IMR-90 (cell line): Measurements from ENCODE around the gene VPS26A. TPM values are rescaled to one million over a fixed set of nuclear protein-coding genes. Genes with fewer than 3 reads are reported as not detected.

Experiments used
- ATAC-seq: fragments of 200-7000 bp; cut with Tn5 transposase; 2 replicates; pipeline ENCODE4 v1.9.1; 2020; ENCODE audit warnings: low read depth, mild to moderate bottlenecking, moderate library complexity
- Bru-seq: library from RNA; stranded (reverse); fragments of 400-500 nt; gene quantifications from one replicate; lab custom pipeline; 2021; lab: Mats Ljungman, UMichigan
- BruChase-seq, 2 experiments: library from RNA; stranded (reverse); fragments of 400-500 nt; gene quantifications; one replicate each; lab custom pipeline; 2021; lab: Mats Ljungman, UMichigan
- BruUV-seq: library from RNA; stranded (reverse); fragments of 400-500 nt; replicated peaks from 2 replicates; lab custom pipeline; 2021; lab: Mats Ljungman, UMichigan
- CTCF ChIA-PET: fragments of 300-600 bp; formaldehyde crosslinking; extraction: SDS; loops from one replicate; lab custom pipeline; 2021; ENCODE audit warnings: antibody characterized with exemption; lab: Yijun Ruan, JAX
- POLR2A ChIA-PET: fragments of 300-600 bp; sonication (Branson Sonifier 250); formaldehyde crosslinking; loops from one replicate; lab custom pipeline; 2022; ENCODE audit warnings: antibody characterized with exemption; ENCODE audit not compliant: unreplicated experiment; lab: Charles Lee
- DNase-seq: peaks from one replicate; pipeline ENCODE4 v3.0.0; 2013
- H2AFZ ChIP-seq: replicated peaks from 2 replicates; pipeline ENCODE3; 2013; ENCODE audit warnings: low read length, mild to moderate bottlenecking; ENCODE audit not compliant: poor library complexity
- H2AK5ac ChIP-seq: 2 replicates; pipeline ENCODE4 v1.6.1; 2013; ENCODE audit warnings: low read depth, low read length, inconsistent platforms
- H2AK9ac ChIP-seq: replicated peaks from 2 replicates; pipeline ENCODE3; 2013; ENCODE audit warnings: mild to moderate bottlenecking, low read depth, low read length, moderate library complexity; ENCODE audit not compliant: poor library complexity
- H2BK120ac ChIP-seq: 2 replicates; pipeline ENCODE4 v1.6.1; 2013; ENCODE audit warnings: low read depth, low read length, inconsistent platforms
- H2BK15ac ChIP-seq: 3 replicates; pipeline ENCODE4 v1.6.1; 2013; ENCODE audit warnings: low read depth, low read length, inconsistent platforms
- H2BK20ac ChIP-seq: 2 replicates; pipeline ENCODE4 v1.6.1; 2013; ENCODE audit warnings: low read depth, mild to moderate bottlenecking, inconsistent platforms, low read length, moderate library complexity
- H2BK5ac ChIP-seq: 2 replicates; pipeline ENCODE4 v1.6.1; 2013; ENCODE audit warnings: mild to moderate bottlenecking, low read depth, low read length, inconsistent platforms; ENCODE audit not compliant: poor library complexity, severe bottlenecking
- H3K14ac ChIP-seq: replicated peaks from 2 replicates; pipeline ENCODE4 v1.6.1; 2013; ENCODE audit warnings: low read depth, low read length, inconsistent platforms
- H3K18ac ChIP-seq: 2 replicates; pipeline ENCODE4 v1.6.1; 2013; ENCODE audit warnings: low read depth, low read length, control low read depth
- H3K23ac ChIP-seq: 2 replicates; pipeline ENCODE4 v1.6.1; 2013; ENCODE audit warnings: low read depth, low read length, inconsistent platforms
- H3K27ac ChIP-seq: 2 replicates; pipeline ENCODE4 v1.5.1; 2013; ENCODE audit warnings: mild to moderate bottlenecking, control low read depth, low read length; ENCODE audit not compliant: insufficient read depth
- H3K27me3 ChIP-seq: 2 replicates; pipeline ENCODE4 v1.6.1; 2013; ENCODE audit warnings: low read length; ENCODE audit not compliant: control insufficient read depth, insufficient read depth
- H3K36me3 ChIP-seq: 2 replicates; pipeline ENCODE4 v1.6.1; 2013; ENCODE audit warnings: low read length, mixed read lengths; ENCODE audit not compliant: control insufficient read depth, insufficient read depth
- H3K4ac ChIP-seq: 2 replicates; pipeline ENCODE4 v1.6.1; 2013; ENCODE audit warnings: low read depth, low read length, inconsistent platforms
- H3K4me1 ChIP-seq: 2 replicates; pipeline ENCODE4 v1.6.1; 2013; ENCODE audit warnings: low read length, mixed read lengths; ENCODE audit not compliant: control insufficient read depth, insufficient read depth
- H3K4me2 ChIP-seq: 2 replicates; pipeline ENCODE4 v1.6.1; 2013; ENCODE audit warnings: low read depth, mild to moderate bottlenecking, control low read depth, low read length, moderate library complexity
- H3K4me3 ChIP-seq: 2 replicates; pipeline ENCODE4 v1.5.1; 2013; ENCODE audit warnings: low read depth, mild to moderate bottlenecking, control low read depth, low read length, moderate library complexity; ENCODE audit not compliant: insufficient read depth
- H3K56ac ChIP-seq: 2 replicates; pipeline ENCODE4 v1.6.1; 2013; ENCODE audit warnings: low read length, inconsistent platforms; ENCODE audit not compliant: insufficient read depth; ENCODE audit errors: extremely low read depth
- H3K79me1 ChIP-seq, 2 experiments: 2 replicates each; pipeline ENCODE4 v1.6.1; 2013; ENCODE audit warnings: low read length in 2 of 2, inconsistent platforms in 1 of 2, low read depth in 1 of 2
- H3K9ac ChIP-seq: 2 replicates; pipeline ENCODE4 v1.6.1; 2013; ENCODE audit warnings: low read depth, low read length, control low read depth
- H3K9me1 ChIP-seq: 2 replicates; pipeline ENCODE4 v1.6.1; 2013; ENCODE audit warnings: low read length, inconsistent platforms; ENCODE audit not compliant: insufficient read depth
- H3K9me3 ChIP-seq: 2 replicates; pipeline ENCODE4 v1.6.1; 2013; ENCODE audit warnings: low read length; ENCODE audit not compliant: control insufficient read depth, insufficient read depth
- H4K20me1 ChIP-seq: 2 replicates; pipeline ENCODE4 v1.6.1; 2013; ENCODE audit warnings: low read length, inconsistent platforms; ENCODE audit not compliant: insufficient read depth
- H4K5ac ChIP-seq: 2 replicates; pipeline ENCODE4 v1.6.1; 2013; ENCODE audit warnings: mild to moderate bottlenecking, low read depth, low read length, control low read depth
- H4K8ac ChIP-seq, 2 experiments: 2 replicates each; pipeline ENCODE4 v1.6.1; 2013; ENCODE audit warnings: low read depth in 2 of 2, low read length in 2 of 2, control low read depth in 1 of 2, inconsistent platforms in 1 of 2
- H4K91ac ChIP-seq: 2 replicates; pipeline ENCODE4 v1.6.1; 2013; ENCODE audit warnings: low read depth, low read length, inconsistent platforms; ENCODE audit not compliant: insufficient read depth
- BHLHE40 ChIP-seq: fragments of 150-350 bp; IDR thresholded peaks from 2 replicates; pipeline ENCODE4 v1.6.1; 2016; ENCODE audit warnings: mild to moderate bottlenecking, low read depth, low read length
- CEBPB ChIP-seq: IDR thresholded peaks from 2 replicates; pipeline ENCODE4 v1.6.1; 2012; ENCODE audit warnings: low read depth, low read length, improper control_type of control experiment
- CHD1 ChIP-seq: IDR thresholded peaks from 2 replicates; pipeline ENCODE4 v1.6.1; 2012; ENCODE audit warnings: low read depth, low read length, improper control_type of control experiment
- FOS ChIP-seq: fragments of 150-350 bp; IDR thresholded peaks from 2 replicates; pipeline ENCODE4 v1.6.1; 2016; ENCODE audit warnings: low read depth, low read length
- MAFK ChIP-seq: IDR thresholded peaks from 2 replicates; pipeline ENCODE4 v1.6.1; 2012; ENCODE audit warnings: low read depth, low read length, improper control_type of control experiment
- MAZ ChIP-seq: IDR thresholded peaks from 2 replicates; pipeline ENCODE4 v1.6.1; 2012; ENCODE audit warnings: low read depth, mild to moderate bottlenecking, low read length, improper control_type of control experiment, moderate library complexity, borderline replicate concordance
- MXI1 ChIP-seq: IDR thresholded peaks from 2 replicates; pipeline ENCODE4 v1.6.1; 2012; ENCODE audit warnings: low read depth, mild to moderate bottlenecking, low read length, moderate library complexity, borderline replicate concordance
- POLR2A ChIP-seq: IDR thresholded peaks from 2 replicates; pipeline ENCODE4 v1.6.1; 2012; ENCODE audit warnings: mild to moderate bottlenecking, low read depth, low read length
- RAD21 ChIP-seq: IDR thresholded peaks from 2 replicates; pipeline ENCODE4 v1.6.1; 2012; ENCODE audit warnings: low read length, improper control_type of control experiment
- RCOR1 ChIP-seq: IDR thresholded peaks from 2 replicates; pipeline ENCODE4 v1.6.1; 2012; ENCODE audit warnings: mild to moderate bottlenecking, low read length, improper control_type of control experiment; ENCODE audit not compliant: insufficient replicate concordance
- SMC3 ChIP-seq: fragments of 150-350 bp; IDR thresholded peaks from 2 replicates; pipeline ENCODE4 v1.6.1; 2016; ENCODE audit warnings: low read depth, mild to moderate bottlenecking, antibody characterized with exemption, low read length, moderate library complexity
- USF2 ChIP-seq: fragments of 150-350 bp; IDR thresholded peaks from 2 replicates; pipeline ENCODE4 v1.6.1; 2017; ENCODE audit warnings: mild to moderate bottlenecking, antibody characterized with exemption, low read length, low read depth
- WGBS, 2 experiments: methylation state at CpG; one replicate each; pipeline versions ENCODE4 v1.1.5 to v1.1.7; 2013; ENCODE audit warnings: missing lambda C conversion rate in 2 of 2; ENCODE audit not compliant: insufficient read length in 1 of 2; ENCODE audit errors: extremely low coverage in 2 of 2; 5-methylcytosine and 5-hydroxymethylcytosine counted together
- dilution Hi-C: fragments of 300-500 bp; cut with HindIII; formaldehyde crosslinking; loops from one replicate; pipeline ENCODE4 v1.14.3; 2018; ENCODE audit warnings: low sequenced_read_pairs; ENCODE audit not compliant: unreplicated experiment
- in situ Hi-C: fragments of 300-500 bp; cut with MboI; formaldehyde crosslinking; loops from 3 replicates; pipeline ENCODE4 v1.14.3; 2019; ENCODE audit warnings: low sequenced_read_pairs, inconsistent platforms, mixed read lengths
- intact Hi-C: fragments of 100-400 bp; cut with micrococcal nuclease; formaldehyde crosslinking; loops from 2 replicates; pipeline ENCODE4 v1.10.0; 2022
- long read RNA-seq: library from polyadenylated mRNA; unstranded; transcript quantifications from one replicate; pipeline ENCODE4 v2.0.0, GENCODE V29; 2021; ENCODE audit not compliant: unreplicated experiment
- polyA plus RNA-seq, 3 experiments: library from polyadenylated mRNA; depleted of rRNA; stranded (reverse); fragments of >200 nt; gene quantifications; 2 replicates each; pipeline ENCODE4 v1.2.3, GENCODE V29; 2012; ENCODE audit warnings: low replicate concordance in 1 of 3
- total RNA-seq: library from RNA; depleted of rRNA; stranded (reverse); fragments of >200 nt; gene quantifications from 2 replicates; pipeline ENCODE4 v1.2.3, GENCODE V29; 2012; rRNA removed
- TF ChIP-seq, protein P1 (sequence below): conservative IDR thresholded peaks from 2 replicates; pipeline ENCODE4 v1.5.1; 2012; ENCODE audit warnings: mild to moderate bottlenecking, low read depth, low read length, improper control_type of control experiment

Gene VPS26A
- 7.2 and 24.7 TPM in 2 replicates for total RNA-seq
- 12.9 and 18.7 TPM in 2 replicates for polyA plus RNA-seq (2012; rRNA removed)
- polyA plus RNA-seq (2012; cell fraction: cytosol; rRNA removed) = 1.2 and 1.4 TPM in 2 replicates
- 0.28 and 5.0 TPM in 2 replicates for polyA plus RNA-seq (2012; cell fraction: nucleus; rRNA removed; ENCODE audit: low replicate concordance)
- Bru-seq, nascent RNA = percentile 78 among the genes with signal in this experiment
- BruChase-seq, experiment 1, labeled RNA remaining after a 6-hour chase = percentile 86 among the genes with signal in this experiment
- percentile 80 among the genes with signal in this experiment for BruChase-seq, experiment 2, labeled RNA remaining after a 2-hour chase
- long read RNA-seq, transcript VPS26A-201 (9 exons, 2,697 nt) = major isoform, 124 of 143 reads
- long read RNA-seq, partial matches to known transcripts = 3 of 143 reads
- long read RNA-seq, other reads (novel, unspliced or antisense) = 14 of 143 reads

DNA sequence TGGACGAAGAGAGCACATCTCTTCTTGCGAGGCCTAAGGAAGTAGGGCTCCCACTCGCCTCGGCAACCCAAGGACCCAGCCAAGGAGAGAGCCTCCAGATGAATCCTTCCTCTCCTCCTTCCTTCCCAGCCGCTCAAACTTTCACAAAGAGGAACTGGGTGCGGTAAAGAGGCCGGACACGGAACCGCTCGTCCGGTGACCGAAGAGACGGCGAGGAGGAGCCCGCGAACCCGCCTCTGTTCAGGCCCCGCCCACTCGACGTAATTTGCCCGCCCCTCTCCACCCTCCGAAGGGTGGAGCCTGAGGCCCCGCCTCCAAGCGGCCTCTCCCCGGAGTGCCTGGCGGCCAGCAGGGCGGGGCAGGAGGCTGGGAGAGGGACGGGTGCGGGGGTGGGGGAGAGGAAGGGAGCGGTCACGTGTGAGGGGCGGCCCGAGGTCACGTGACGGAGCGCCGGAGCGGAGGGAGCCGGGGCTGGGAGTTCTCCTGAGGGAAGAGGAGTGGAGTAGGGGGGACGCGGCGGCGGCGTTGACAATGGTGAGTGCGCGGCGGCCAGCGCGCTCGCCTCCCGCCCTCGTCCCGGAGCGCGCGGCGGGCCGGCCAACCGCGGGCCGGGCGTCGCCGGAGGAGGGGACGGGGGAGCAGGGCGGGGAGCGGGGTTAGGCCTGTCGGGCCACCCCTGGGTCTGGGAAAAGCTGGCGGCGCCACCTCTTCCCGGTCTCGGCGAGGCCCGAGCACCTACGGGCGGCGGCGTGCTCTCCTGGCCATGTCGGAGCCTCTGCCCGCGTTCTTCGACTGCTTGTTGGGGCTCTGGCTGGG is at the start of gene VPS26A:
VPS26A (plus strand) TSS at position 432 of the 816 bp plus-strand sequence; CDS start at position 532, 100 bp downstream.
- H2AK9ac ChIP-seq = peak within 1 kb of the TSS; percentile 50
- ChIA-PET CTCF (no interaction called here), POLR2A (no interaction called here)
- peak within 1 kb of the TSS; percentile 87 for H3K4me2 ChIP-seq
- H3K27ac ChIP-seq = peak within 1 kb of the TSS; percentile 84
- H3K79me1 ChIP-seq = peaks cover 0 to 18% of the 10 kb centered on the region in 2 experiments; a peak in 2 of 4 replicates
- peak within 1 kb of the TSS; percentile 74 for H3K4me3 ChIP-seq
- H4K91ac ChIP-seq = peak within 1 kb of the TSS; percentile 74
- DNase-seq (peak; percentile 97), ATAC-seq (peak; percentile 98)
- intact Hi-C loops (no loop called here), in situ Hi-C loops (no loop called here), dilution Hi-C loops (loop anchor here (25.0 kb wide), 1 partner anchor 112 kb away; no protein-coding TSS in a partner anchor)
- no TSS peak for BruUV-seq
- H3K56ac ChIP-seq = peak within 1 kb of the TSS; percentile 83
- H2BK120ac ChIP-seq = peak within 1 kb of the TSS; percentile 31
- peaks cover 18% of the 10 kb centered on the region for H4K20me1 ChIP-seq
- peak within 1 kb of the TSS; percentile 49; the same call in 1 of the 2 replicates for H2AK5ac ChIP-seq
- peak within 1 kb of the TSS; percentile 82 for H3K9ac ChIP-seq
- H3K14ac ChIP-seq = peak within 1 kb of the TSS; percentile 79
- peak within 1 kb of the TSS; percentile 78; the same call in 1 of the 2 replicates for H3K23ac ChIP-seq
- 2% methylated on average over 25 of the region's 82 CpGs; no CpG with 5 or more reads in 1 of the 2 experiments for WGBS, 2 experiments
- no peaks in the 10 kb centered on the region for H3K36me3 ChIP-seq
- peak within 1 kb of the TSS; percentile 63 for H4K5ac ChIP-seq
- H3K4ac ChIP-seq = peak within 1 kb of the TSS; percentile 90
- H2BK5ac ChIP-seq = peak within 1 kb of the TSS; percentile 67
- peak within 1 kb of the TSS; percentile 21 to 88; a peak in 3 of 4 replicates for H4K8ac ChIP-seq
- no peak within 1 kb of the TSS for H2BK20ac ChIP-seq
- peak within 1 kb of the TSS; percentile 58 for H3K18ac ChIP-seq
- TF ChIP-seq USF2 = peak; percentile 100
- no peak for TF ChIP-seq RCOR1
- peak; percentile 99 for TF ChIP-seq MAZ
- TF ChIP-seq FOS = peak; percentile 83; the same call in 1 of the 2 replicates
- no peak for TF ChIP-seq CEBPB
- TF ChIP-seq POLR2A = peak; percentile 93
- TF ChIP-seq, protein P1, sequence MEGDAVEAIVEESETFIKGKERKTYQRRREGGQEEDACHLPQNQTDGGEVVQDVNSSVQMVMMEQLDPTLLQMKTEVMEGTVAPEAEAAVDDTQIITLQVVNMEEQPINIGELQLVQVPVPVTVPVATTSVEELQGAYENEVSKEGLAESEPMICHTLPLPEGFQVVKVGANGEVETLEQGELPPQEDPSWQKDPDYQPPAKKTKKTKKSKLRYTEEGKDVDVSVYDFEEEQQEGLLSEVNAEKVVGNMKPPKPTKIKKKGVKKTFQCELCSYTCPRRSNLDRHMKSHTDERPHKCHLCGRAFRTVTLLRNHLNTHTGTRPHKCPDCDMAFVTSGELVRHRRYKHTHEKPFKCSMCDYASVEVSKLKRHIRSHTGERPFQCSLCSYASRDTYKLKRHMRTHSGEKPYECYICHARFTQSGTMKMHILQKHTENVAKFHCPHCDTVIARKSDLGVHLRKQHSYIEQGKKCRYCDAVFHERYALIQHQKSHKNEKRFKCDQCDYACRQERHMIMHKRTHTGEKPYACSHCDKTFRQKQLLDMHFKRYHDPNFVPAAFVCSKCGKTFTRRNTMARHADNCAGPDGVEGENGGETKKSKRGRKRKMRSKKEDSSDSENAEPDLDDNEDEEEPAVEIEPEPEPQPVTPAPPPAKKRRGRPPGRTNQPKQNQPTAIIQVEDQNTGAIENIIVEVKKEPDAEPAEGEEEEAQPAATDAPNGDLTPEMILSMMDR = no peak; the same call in 1 of the 2 replicates
- TF ChIP-seq SMC3 = peak; percentile 39
- no peak for TF ChIP-seq CHD1
- no peak; the same call in 1 of the 2 replicates for TF ChIP-seq MXI1
- TF ChIP-seq BHLHE40 = peak; percentile 94
- no peak for TF ChIP-seq MAFK
- no peak for TF ChIP-seq RAD21
- no peaks in the 10 kb centered on the region for H3K27me3 ChIP-seq
- H2BK15ac ChIP-seq = peak within 1 kb of the TSS; percentile 20; the same call in 1 of the 3 replicates
- H2AFZ ChIP-seq = peak within 1 kb of the TSS; percentile 90
- H3K9me3 ChIP-seq = no peaks in the 10 kb centered on the region
- no peaks in the 10 kb centered on the region; the same call in 1 of the 2 replicates for H3K9me1 ChIP-seq
- H3K4me1 ChIP-seq = no peaks in the 10 kb centered on the region
